ENCODE data around the gene NKIRAS1. TPM values are rescaled to one million over a fixed set of nuclear protein-coding genes. Genes with fewer than 3 reads are reported as not detected.

NKIRAS1 gene
- total RNA-seq, 1 experiment from 2014 or later: 12.0 TPM

Other genes starting within 250 kb of the NKIRAS1 start
- gene UBE2E1, start 111.0 kb downstream of the NKIRAS1 start, total RNA-seq (2021; ENCODE audit: unreplicated experiment): 75.1 TPM
- gene RPL15, start 142 bp upstream of the NKIRAS1 start, total RNA-seq (2021; ENCODE audit: unreplicated experiment): 2,177 TPM
- 60.9 TPM for gene NR1D2, start 28.3 kb upstream of the NKIRAS1 start, total RNA-seq (2021; ENCODE audit: unreplicated experiment)

All from HCT116 (cell line).